WTC11 (cell line): ENCODE data around the gene IL6R. TPM values are rescaled to one million over a fixed set of nuclear protein-coding genes. Genes with fewer than 3 reads are reported as not detected.

Experiments used
- ATAC-seq: fragments of 200-7000 bp; cut with Tn5 transposase; 2 replicates; pipeline ENCODE4 v1.10.0; 2021; ENCODE audit warnings: mild to moderate bottlenecking, moderate library complexity
- CTCF ChIA-PET: fragments of 300-600 bp; sonication (Branson Sonifier 250); formaldehyde crosslinking; loops from one replicate; lab custom pipeline; 2021; ENCODE audit warnings: antibody characterized with exemption; lab: Charles Lee
- POLR2A ChIA-PET: fragments of 350-600 bp; sonication (Branson Sonifier 250); formaldehyde crosslinking; loops from one replicate; lab custom pipeline; 2021; ENCODE audit warnings: antibody characterized with exemption; lab: Charles Lee
- DNase-seq: peaks from one replicate; pipeline ENCODE4 v3.0.0; 2021; ENCODE audit warnings: low spot score
- H3K27ac Mint-ChIP-seq: 2 replicates; pipeline ENCODE4 v1.8.0; 2021; ENCODE audit warnings: mixed read lengths
- H3K27me3 Mint-ChIP-seq: 2 replicates; pipeline ENCODE4 v1.8.0; 2021; ENCODE audit warnings: low read depth, mild to moderate bottlenecking, moderate library complexity, mixed read lengths
- H3K36me3 Mint-ChIP-seq: 2 replicates; pipeline ENCODE4 v1.8.0; 2021; ENCODE audit warnings: mixed read lengths
- H3K4me1 Mint-ChIP-seq: 2 replicates; pipeline ENCODE4 v1.8.0; 2022; ENCODE audit warnings: mixed read lengths
- H3K4me3 Mint-ChIP-seq: 2 replicates; pipeline ENCODE4 v1.8.0; 2021; ENCODE audit warnings: mild to moderate bottlenecking, moderate library complexity, mixed read lengths
- H3K9me3 Mint-ChIP-seq: 2 replicates; pipeline ENCODE4 v1.8.0; 2021; ENCODE audit warnings: mixed read lengths
- ATF2 ChIP-seq: sonication (generic); formaldehyde crosslinking; IDR thresholded peaks from 2 replicates; pipeline ENCODE4 v1.8.1; 2022; ENCODE audit warnings: low read depth, missing genetic modification reagents, borderline replicate concordance
- HMGA2 ChIP-seq: fragments of 250-450 bp; sonication (Bioruptor Pico); IDR thresholded peaks from 2 replicates; pipeline ENCODE4 v1.4.0; 2021; ENCODE audit warnings: mild to moderate bottlenecking, moderate library complexity
- HMGXB4 ChIP-seq: sonication (generic); formaldehyde crosslinking; IDR thresholded peaks from 2 replicates; pipeline ENCODE4 v1.8.1; 2023; ENCODE audit warnings: mild to moderate bottlenecking, moderate library complexity, missing genetic modification reagents
- IRF1 ChIP-seq: sonication (generic); formaldehyde crosslinking; IDR thresholded peaks from 2 replicates; pipeline ENCODE4 v1.8.0; 2023; ENCODE audit warnings: missing genetic modification reagents
- NR3C1 ChIP-seq: sonication (generic); formaldehyde crosslinking; conservative IDR thresholded peaks from 2 replicates; pipeline ENCODE4 v1.8.1; 2023; ENCODE audit warnings: low read depth, mild to moderate bottlenecking, missing genetic modification reagents
- PREB ChIP-seq: sonication (generic); formaldehyde crosslinking; IDR thresholded peaks from 2 replicates; pipeline ENCODE4 v1.8.1; 2022; ENCODE audit warnings: mild to moderate bottlenecking, missing genetic modification reagents, moderate library complexity, borderline replicate concordance
- SMAD4 ChIP-seq: sonication (generic); formaldehyde crosslinking; IDR thresholded peaks from 2 replicates; pipeline ENCODE4 v1.8.0; 2022; ENCODE audit warnings: mild to moderate bottlenecking, missing genetic modification reagents
- TEAD1 ChIP-seq: sonication (generic); formaldehyde crosslinking; IDR thresholded peaks from 2 replicates; pipeline ENCODE4 v1.8.0; 2022; ENCODE audit warnings: mild to moderate bottlenecking, missing genetic modification reagents
- USF2 ChIP-seq: sonication (generic); formaldehyde crosslinking; IDR thresholded peaks from 2 replicates; pipeline ENCODE4 v1.8.1; 2023; ENCODE audit warnings: mild to moderate bottlenecking, missing genetic modification reagents, moderate library complexity
- ZMAT4 ChIP-seq: fragments of 250-450 bp; sonication (Bioruptor Pico); IDR thresholded peaks from 2 replicates; pipeline ENCODE4 v1.9.0; 2021; ENCODE audit warnings: mild to moderate bottlenecking
- ZNF219 ChIP-seq: sonication (generic); formaldehyde crosslinking; IDR thresholded peaks from 2 replicates; pipeline ENCODE4 v1.8.0; 2023; ENCODE audit warnings: missing genetic modification reagents, mild to moderate bottlenecking, borderline replicate concordance
- ZNF232 ChIP-seq: sonication (generic); formaldehyde crosslinking; IDR thresholded peaks from 2 replicates; pipeline ENCODE4 v1.8.0; 2022; ENCODE audit warnings: mild to moderate bottlenecking, missing genetic modification reagents
- ZNF423 ChIP-seq: fragments of 250-450 bp; sonication (Bioruptor Pico); IDR thresholded peaks from 2 replicates; pipeline ENCODE4 v2.1.2; 2022; ENCODE audit warnings: mild to moderate bottlenecking, moderate library complexity
- ZNF532 ChIP-seq: fragments of 250-450 bp; sonication (Bioruptor Pico); IDR thresholded peaks from 2 replicates; pipeline ENCODE4 v1.9.0; 2021; ENCODE audit warnings: mild to moderate bottlenecking, borderline replicate concordance
- total RNA-seq: library from RNA; stranded (reverse); gene quantifications from 3 replicates; pipeline ENCODE4 v1.2.3, GENCODE V29; 2021

IL6R gene
- total RNA-seq, 1 experiment from 2014 or later, result 7.0 TPM

GRCh38 chr1:154502066-154502743, 97.1 kb downstream of the IL6R start, which contains the start of the genes SHE and TDRD10:
SHE (minus strand) TSS chr1:154502412; CDS start chr1:154502026, 386 bp downstream.
TDRD10 (plus strand) TSS chr1:154502219; CDS start chr1:154506904, 4,685 bp downstream.
- peak; percentile 55 for DNase-seq
- CTCF ChIA-PET, result interaction anchor here (1.7 to 2.9 kb wide), 2 partner anchors 23 to 44 kb away, joined by 10 read pairs; no protein-coding TSS in a partner anchor
- H3K9me3 Mint-ChIP-seq, result 0 out of 2 replicates have a peak, but pooled peaks cover 8% of the 10 kb centered on the region

GRCh38 chr1:154502744-154503115, 97.6 kb downstream of the IL6R start:
- H3K36me3 Mint-ChIP-seq, result peaks cover 4% of the 10 kb centered on the region
- H3K27me3 Mint-ChIP-seq, result peaks cover 86% of the 10 kb centered on the region
- ATAC-seq (peak; percentile 54), DNase-seq (peak; percentile 56)
- peaks cover 4% of the 10 kb centered on the region for H3K4me1 Mint-ChIP-seq
- H3K4me3 Mint-ChIP-seq, result peak overlapping the region; percentile 59
- ChIA-PET CTCF (interaction anchor here (2.9 kb wide), 1 partner anchor 23 kb away, joined by 10 read pairs; no protein-coding TSS in a partner anchor), POLR2A (no interaction called here)
- H3K9me3 Mint-ChIP-seq, result 0 out of 2 replicates have a peak, but pooled peaks cover 8% of the 10 kb centered on the region
- no peak overlapping the region for H3K27ac Mint-ChIP-seq
- TF ChIP-seq ZMAT4 (CRISPR knock-in tag) (no peak), ZNF423 (CRISPR knock-in tag) (no peak), ZNF532 (CRISPR knock-in tag) (no peak), SMAD4 (CRISPR knock-in tag) (peak; percentile 92), TEAD1 (CRISPR knock-in tag) (peak; percentile 94), HMGA2 (no peak), HMGXB4 (CRISPR knock-in tag) (peak; percentile 88; the same call in 1 of the 2 replicates), IRF1 (CRISPR knock-in tag) (peak; percentile 27; the same call in 1 of the 2 replicates), ZNF219 (CRISPR knock-in tag) (no peak), NR3C1 (CRISPR knock-in tag) (no peak), ZNF232 (CRISPR knock-in tag) (peak; percentile 95)

More at GRCh38 chr1:154502066-154502743, 97.1 kb downstream of the IL6R start, which contains the start of the genes SHE and TDRD10:
- ATAC-seq, result peak; percentile 65
- peaks cover 5% of the 10 kb centered on the region for H3K4me1 Mint-ChIP-seq
- peaks cover 82% of the 10 kb centered on the region for H3K27me3 Mint-ChIP-seq
- 0 out of 2 replicates have a peak, but pooled peaks have one; percentile 61 for TF ChIP-seq PREB (CRISPR knock-in tag)
- TF ChIP-seq ATF2, result no peak
- peak; percentile 74; the same call in 1 of the 2 replicates for TF ChIP-seq IRF1 (CRISPR knock-in tag)
- peak; percentile 83 for TF ChIP-seq USF2
- H3K27ac Mint-ChIP-seq, result no peak within 1 kb of the TSS
- POLR2A ChIA-PET, result no interaction called here
- peak within 1 kb of the TSS; percentile 70 for H3K4me3 Mint-ChIP-seq
- peaks cover 4% of the 10 kb centered on the region for H3K36me3 Mint-ChIP-seq
